SK-N-MC (cell line): ENCODE results near the gene SP5.

Experiments used
- EZH2 ChIP-seq: fragments of 200-600 bp; sonication (generic); IDR thresholded peaks from one replicate; pipeline ENCODE4 v1.6.1; 2017; ENCODE audit warnings: antibody characterized with exemption
- POLR2AphosphoS5 ChIP-seq: IDR thresholded peaks from 2 replicates; pipeline ENCODE4 v1.6.1; 2012; ENCODE audit warnings: mild to moderate bottlenecking, low read depth, low read length, borderline replicate concordance

DNA sequence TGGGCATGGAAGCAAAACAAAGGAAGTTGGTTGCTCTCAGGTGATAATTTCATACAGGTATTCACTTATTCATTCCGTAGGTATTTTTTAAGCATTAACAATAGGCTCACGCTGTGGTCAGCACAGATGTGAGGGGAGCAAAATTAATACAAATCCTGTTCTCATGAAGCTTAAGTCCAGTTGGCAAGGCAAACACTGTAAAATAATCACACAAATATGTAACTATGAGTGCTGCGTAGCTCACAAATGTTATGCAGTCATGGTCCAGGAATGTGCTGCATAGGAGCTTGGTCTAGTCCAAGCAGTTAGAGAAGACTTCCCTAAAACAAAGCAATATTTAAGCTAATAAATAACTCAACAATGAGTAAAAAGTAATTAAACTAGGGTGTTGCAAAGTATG is 23.9 kb downstream of the SP5 start:
- TF ChIP-seq POLR2AphosphoS5: no peak
- no peak for TF ChIP-seq EZH2
